Karpas-422 (cell line): ENCODE results near the gene ACTR3. TPM values are rescaled to one million over a fixed set of nuclear protein-coding genes. Genes with fewer than 3 reads are reported as not detected.

Experiments used
- DNase-seq: peaks from one replicate; pipeline ENCODE4 v3.0.0-alpha.2; 2015
- H2AFZ ChIP-seq: fragments of 200-600 bp; sonication (generic); 2 replicates; pipeline ENCODE4 v1.6.1; 2014; ENCODE audit warnings: antibody characterized with exemption, low read length, mixed read lengths
- H3K27ac ChIP-seq: fragments of 200-600 bp; sonication (generic); 2 replicates; pipeline ENCODE4 v1.5.1; 2014; ENCODE audit warnings: mild to moderate bottlenecking, low read length, moderate library complexity
- H3K27me3 ChIP-seq: fragments of 200-600 bp; sonication (generic); 2 replicates; pipeline ENCODE4 v1.6.1; 2014; ENCODE audit warnings: low read length, mixed read lengths
- H3K36me3 ChIP-seq: fragments of 200-600 bp; sonication (generic); 2 replicates; pipeline ENCODE4 v1.6.1; 2014; ENCODE audit warnings: low read length, mixed read lengths; ENCODE audit not compliant: insufficient read depth
- H3K4me1 ChIP-seq: fragments of 200-600 bp; sonication (generic); 2 replicates; pipeline ENCODE4 v1.6.1; 2014; ENCODE audit warnings: mild to moderate bottlenecking, low read length, mixed read lengths
- H3K4me2 ChIP-seq: fragments of 200-600 bp; sonication (generic); 2 replicates; pipeline ENCODE4 v1.6.1; 2014; ENCODE audit warnings: low read length, low read depth, mild to moderate bottlenecking; ENCODE audit not compliant: poor library complexity, severe bottlenecking
- H3K4me3 ChIP-seq: fragments of 200-600 bp; sonication (generic); 2 replicates; pipeline ENCODE4 v1.5.1; 2014; ENCODE audit warnings: mild to moderate bottlenecking, antibody characterized with exemption, low read length, mixed read lengths
- H3K79me2 ChIP-seq: fragments of 200-600 bp; sonication (generic); 2 replicates; pipeline ENCODE4 v1.6.1; 2014; ENCODE audit warnings: mild to moderate bottlenecking, low read length, mixed read lengths
- H3K9ac ChIP-seq: fragments of 200-600 bp; sonication (generic); 2 replicates; pipeline ENCODE4 v1.6.0; 2014; ENCODE audit warnings: low read length
- H3K9me2 ChIP-seq: fragments of 200-600 bp; sonication (generic), shearing (Covaris generic); replicated peaks from 2 replicates; pipeline ENCODE4 v1.6.0; 2014; ENCODE audit warnings: mild to moderate bottlenecking, low read length, moderate library complexity; ENCODE audit not compliant: insufficient read depth
- H3K9me3 ChIP-seq: fragments of 300-700, 200-600 bp; sonication (generic); 2 replicates; pipeline ENCODE4 v1.6.1; 2014; ENCODE audit warnings: low read length, mixed read lengths
- H4K20me1 ChIP-seq: fragments of 200-600 bp; sonication (generic); 2 replicates; pipeline ENCODE4 v1.6.1; 2014; ENCODE audit warnings: mild to moderate bottlenecking, antibody characterized with exemption, low read length, low read depth; ENCODE audit not compliant: insufficient read depth
- total RNA-seq: library from RNA; depleted of rRNA; stranded (reverse); fragments of >200 nt; shearing (Covaris generic); gene quantifications from 2 replicates; pipeline ENCODE4 v1.2.3, GENCODE V29; 2014; ENCODE audit warnings: low replicate concordance

Gene ACTR3
- total RNA-seq, 1 experiment from 2014 or later, result 259 TPM

DNA sequence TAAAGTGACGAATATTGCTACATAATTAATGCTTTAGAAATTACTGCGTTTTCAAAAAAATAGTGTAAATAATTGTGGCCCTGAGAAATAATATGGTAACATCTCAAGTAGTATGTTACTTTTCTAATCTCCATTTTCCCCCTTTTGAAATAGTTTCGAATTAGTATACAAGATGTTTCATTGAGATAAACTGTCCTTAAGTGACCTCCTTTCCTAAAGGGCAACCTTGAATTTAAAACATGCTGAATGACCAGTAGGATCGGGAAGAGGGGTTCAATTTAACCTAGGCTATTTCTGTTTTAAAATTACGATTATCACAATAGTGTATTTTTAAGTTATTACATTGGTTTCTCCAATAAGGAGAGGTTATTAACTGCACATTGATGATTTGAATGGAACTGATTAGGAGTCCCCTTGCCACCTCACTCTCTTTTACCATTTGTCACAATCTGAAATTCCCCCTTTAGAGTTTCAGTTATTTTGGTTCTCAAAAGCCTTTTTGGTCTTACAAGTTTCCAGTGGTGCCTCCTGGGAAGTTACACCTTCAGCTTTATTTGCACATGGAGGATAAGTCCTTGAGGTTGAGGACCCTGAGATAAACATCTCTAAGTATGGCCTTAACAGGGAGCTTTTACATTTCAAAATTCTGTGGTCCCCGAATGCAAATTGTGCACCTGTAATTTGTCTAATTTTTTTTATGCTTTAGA, 2.3 kb downstream of the ACTR3 start:
- DNase-seq, result no peak
- Histone ChIP-seq H3K27me3 (no peaks in the 10 kb centered on the region), H3K9me3 (no peaks in the 10 kb centered on the region), H3K4me3 (peak overlapping the region; percentile 86), H3K4me1 (peaks cover 75% of the 10 kb centered on the region), H3K79me2 (peaks cover 86% of the 10 kb centered on the region), H2AFZ (no peak overlapping the region), H3K27ac (peak overlapping the region; percentile 94), H3K4me2 (peak overlapping the region; percentile 94), H3K9me2 (no peaks in the 10 kb centered on the region), H3K36me3 (peaks cover 38% of the 10 kb centered on the region; the same call in 1 of the 2 replicates), H3K9ac (peak overlapping the region; percentile 97), H4K20me1 (peaks cover 46% of the 10 kb centered on the region)

DNA sequence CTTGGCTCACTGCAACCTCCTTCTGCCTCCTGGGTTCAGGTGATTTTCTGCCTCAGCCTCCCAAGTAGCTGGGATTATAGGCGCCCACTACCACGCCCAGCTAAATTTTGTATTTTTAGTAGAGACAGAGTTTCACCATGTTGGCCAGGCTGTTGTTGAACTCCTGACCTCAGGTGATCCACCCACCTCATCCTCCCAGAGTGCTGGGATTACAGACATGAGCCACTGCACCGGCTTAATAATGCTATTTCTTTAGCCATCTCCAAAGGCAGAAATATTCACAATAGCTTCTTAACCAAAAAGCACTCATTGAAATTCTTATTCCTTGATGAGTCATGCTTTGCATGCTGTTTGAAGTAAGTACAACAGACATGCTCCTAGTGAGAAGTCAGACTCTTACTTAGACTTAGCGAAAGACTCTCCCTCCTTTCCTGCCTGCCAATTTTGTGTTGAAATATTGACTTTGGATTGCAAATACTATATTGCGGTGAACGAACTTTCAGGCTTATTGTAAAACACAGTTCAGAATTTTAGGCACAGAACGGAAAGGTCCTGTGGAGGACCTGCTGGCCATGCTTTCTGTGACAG, 4.4 kb downstream of the ACTR3 start:
- H3K9ac ChIP-seq, result peak overlapping the region; percentile 25
- H3K27ac ChIP-seq, result peak overlapping the region; percentile 59
- peaks cover 57% of the 10 kb centered on the region for H4K20me1 ChIP-seq
- peaks cover 77% of the 10 kb centered on the region for H3K4me1 ChIP-seq
- peak overlapping the region; percentile 94 for H3K4me2 ChIP-seq
- peaks cover 38% of the 10 kb centered on the region; the same call in 1 of the 2 replicates for H3K36me3 ChIP-seq
- no peaks in the 10 kb centered on the region for H3K9me3 ChIP-seq
- DNase-seq, result no peak
- no peak overlapping the region for H2AFZ ChIP-seq
- no peaks in the 10 kb centered on the region for H3K9me2 ChIP-seq
- peak overlapping the region; percentile 86 for H3K4me3 ChIP-seq
- peaks cover 96% of the 10 kb centered on the region for H3K79me2 ChIP-seq
- H3K27me3 ChIP-seq, result no peaks in the 10 kb centered on the region

DNA sequence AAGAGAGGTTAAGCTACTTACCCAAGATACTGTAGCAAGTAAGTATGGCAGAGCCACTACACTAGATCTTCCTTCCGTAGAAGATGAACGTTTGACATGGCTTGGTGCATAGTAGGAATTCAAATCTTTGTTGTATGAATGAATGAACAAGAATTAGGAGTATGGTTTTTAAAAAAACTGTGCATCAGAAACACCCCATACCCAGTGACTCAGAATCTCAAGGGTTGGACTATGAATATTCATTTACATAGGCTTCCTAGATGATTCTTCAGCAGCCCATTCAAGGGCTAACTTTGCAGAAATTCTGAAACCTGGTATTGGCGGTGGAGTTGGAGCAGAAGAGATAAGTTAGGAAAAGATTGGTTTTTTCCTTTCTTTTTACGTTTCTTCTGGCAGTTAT, 5.4 kb downstream of the ACTR3 start:
- Histone ChIP-seq H3K4me1 (peaks cover 88% of the 10 kb centered on the region), H3K9me3 (no peaks in the 10 kb centered on the region), H3K36me3 (peaks cover 46% of the 10 kb centered on the region; the same call in 1 of the 2 replicates), H3K79me2 (peaks cover 100% of the 10 kb centered on the region), H4K20me1 (peaks cover 68% of the 10 kb centered on the region), H3K27ac (peak overlapping the region; percentile 59), H3K9me2 (no peaks in the 10 kb centered on the region), H3K4me2 (peak overlapping the region; percentile 94), H3K4me3 (peak overlapping the region; percentile 9; the same call in 1 of the 2 replicates), H3K27me3 (no peaks in the 10 kb centered on the region), H2AFZ (no peak overlapping the region), H3K9ac (no peak overlapping the region)
- DNase-seq, result no peak

DNA sequence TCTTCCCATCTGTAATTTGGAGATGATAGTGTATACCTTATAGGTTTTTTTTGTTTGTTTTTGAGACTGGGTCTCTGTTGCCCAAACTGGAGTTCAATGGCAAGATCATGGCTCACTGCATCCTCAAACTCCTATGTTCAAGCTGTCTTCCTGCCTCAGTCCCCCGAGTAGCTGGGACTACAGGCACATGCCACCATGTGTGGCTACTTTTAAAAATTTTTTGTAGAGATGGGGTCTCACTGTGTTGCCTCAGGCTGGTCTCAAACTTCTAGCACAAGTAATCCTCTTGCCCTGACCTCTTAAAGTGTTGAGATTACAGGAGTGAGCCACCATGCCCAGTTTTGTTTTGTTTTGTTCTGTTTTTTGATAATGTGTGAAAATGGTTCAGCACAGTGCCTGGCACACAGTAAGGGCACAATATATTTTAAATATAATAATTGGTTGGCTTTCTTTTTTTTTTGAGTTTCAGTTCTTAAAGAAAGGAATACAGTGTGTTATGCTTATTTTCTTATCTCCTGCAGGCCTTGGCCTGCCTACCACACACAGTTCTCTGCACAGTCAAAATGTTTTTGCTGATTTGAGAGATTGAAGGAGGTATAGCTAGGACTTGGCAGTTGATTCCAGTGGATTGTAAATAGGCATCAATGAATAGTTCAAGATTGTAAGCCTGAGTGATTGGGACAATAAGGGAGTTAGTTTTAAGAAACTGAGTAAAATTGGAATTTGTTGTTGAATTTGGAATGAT, 6.1 kb downstream of the ACTR3 start:
- H3K9me2 ChIP-seq, result no peaks in the 10 kb centered on the region
- peaks cover 75% of the 10 kb centered on the region for H4K20me1 ChIP-seq
- H3K27me3 ChIP-seq, result no peaks in the 10 kb centered on the region
- peak overlapping the region; percentile 9; the same call in 1 of the 2 replicates for H3K4me3 ChIP-seq
- H3K79me2 ChIP-seq, result peaks cover 100% of the 10 kb centered on the region
- H3K27ac ChIP-seq, result peak overlapping the region; percentile 59
- peaks cover 95% of the 10 kb centered on the region for H3K4me1 ChIP-seq
- peak overlapping the region; percentile 7; the same call in 1 of the 2 replicates for H3K9ac ChIP-seq
- peak overlapping the region; percentile 94 for H3K4me2 ChIP-seq
- H3K36me3 ChIP-seq, result peaks cover 49% of the 10 kb centered on the region; the same call in 1 of the 2 replicates
- DNase-seq, result no peak
- no peak overlapping the region for H2AFZ ChIP-seq
- no peaks in the 10 kb centered on the region for H3K9me3 ChIP-seq

DNA sequence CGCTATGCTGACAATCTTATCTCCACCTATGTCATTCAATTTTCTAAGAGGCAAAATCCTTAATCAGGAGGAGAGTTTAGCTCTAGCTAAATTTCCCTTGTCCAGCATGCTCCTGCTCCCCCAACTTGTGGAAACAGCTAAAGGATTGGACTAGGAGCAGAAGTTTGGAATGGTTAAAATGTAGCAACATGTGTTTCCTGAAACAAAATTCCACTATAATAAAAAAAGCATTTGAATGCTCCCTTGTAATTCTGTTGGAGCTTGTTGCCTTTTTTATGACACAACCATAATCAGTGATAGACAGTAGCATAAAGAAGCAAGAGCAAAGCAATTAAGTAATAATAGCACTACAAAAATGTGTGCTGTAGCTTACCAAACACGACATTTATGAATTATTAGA, 6.9 kb downstream of the ACTR3 start:
- H4K20me1 ChIP-seq, result peaks cover 78% of the 10 kb centered on the region
- H3K9me3 ChIP-seq, result no peaks in the 10 kb centered on the region
- H3K79me2 ChIP-seq, result peaks cover 100% of the 10 kb centered on the region
- H3K27ac ChIP-seq, result no peak overlapping the region
- peaks cover 49% of the 10 kb centered on the region; the same call in 1 of the 2 replicates for H3K36me3 ChIP-seq
- no peak overlapping the region for H3K9ac ChIP-seq
- H3K4me1 ChIP-seq, result peaks cover 100% of the 10 kb centered on the region
- H3K9me2 ChIP-seq, result no peaks in the 10 kb centered on the region
- peak overlapping the region; percentile 0; the same call in 1 of the 2 replicates for H3K4me3 ChIP-seq
- no peak overlapping the region for H2AFZ ChIP-seq
- H3K4me2 ChIP-seq, result peak overlapping the region; percentile 94
- DNase-seq, result no peak
- H3K27me3 ChIP-seq, result no peaks in the 10 kb centered on the region

DNA sequence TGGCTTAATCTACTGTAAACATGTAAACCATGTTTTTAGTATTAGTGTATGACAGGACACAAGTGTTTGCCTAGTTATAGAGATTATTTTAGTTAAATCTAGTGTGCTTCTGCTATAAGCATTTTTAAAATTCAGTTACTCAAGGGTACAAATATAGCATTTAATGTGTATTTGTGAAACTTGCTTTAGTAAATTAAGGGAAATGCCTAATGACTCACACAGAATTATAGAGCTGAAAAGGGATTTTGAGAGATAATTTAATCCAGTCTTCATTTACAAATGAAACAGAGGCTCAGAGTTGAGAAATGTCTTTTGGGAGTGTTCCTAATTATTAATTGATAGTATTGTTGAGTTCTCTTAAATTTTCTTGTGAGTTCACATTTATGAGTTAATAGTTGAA, 8.2 kb downstream of the ACTR3 start:
- H3K4me2 ChIP-seq, result peak overlapping the region; percentile 94
- no peaks in the 10 kb centered on the region for H3K9me3 ChIP-seq
- no peak overlapping the region for H2AFZ ChIP-seq
- no peaks in the 10 kb centered on the region for H3K9me2 ChIP-seq
- no peak for DNase-seq
- peaks cover 71% of the 10 kb centered on the region for H4K20me1 ChIP-seq
- H3K36me3 ChIP-seq, result peaks cover 43% of the 10 kb centered on the region; the same call in 1 of the 2 replicates
- peaks cover 100% of the 10 kb centered on the region for H3K79me2 ChIP-seq
- peaks cover 91% of the 10 kb centered on the region for H3K4me1 ChIP-seq
- H3K9ac ChIP-seq, result 0 out of 2 replicates have a peak overlapping the region, but pooled peaks have one; percentile 4
- H3K27ac ChIP-seq, result peak overlapping the region; percentile 40
- H3K27me3 ChIP-seq, result no peaks in the 10 kb centered on the region
- H3K4me3 ChIP-seq, result no peak overlapping the region; the same call in 1 of the 2 replicates

DNA sequence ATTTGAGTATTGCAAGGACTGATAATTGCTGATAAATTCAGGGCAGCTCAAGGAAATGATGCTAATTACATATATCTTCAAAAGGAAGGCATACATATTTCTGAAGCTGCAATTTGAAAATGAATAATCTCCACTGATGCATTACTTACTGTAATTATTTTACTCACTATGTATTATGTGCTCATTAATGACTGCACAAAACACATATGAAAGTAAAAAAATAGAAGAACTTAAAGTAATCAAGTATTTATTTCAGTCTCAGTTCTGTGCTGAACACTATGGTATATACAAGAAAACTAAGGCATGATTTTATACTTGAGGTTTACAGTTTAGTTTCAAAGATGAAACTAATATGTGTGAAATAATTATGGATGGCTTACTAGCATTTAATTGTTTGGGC, 9.3 kb downstream of the ACTR3 start:
- Histone ChIP-seq H3K4me3 (no peak overlapping the region), H3K9ac (no peak overlapping the region), H4K20me1 (peaks cover 68% of the 10 kb centered on the region), H3K9me3 (no peaks in the 10 kb centered on the region), H3K36me3 (peaks cover 38% of the 10 kb centered on the region; the same call in 1 of the 2 replicates), H3K9me2 (no peaks in the 10 kb centered on the region), H3K79me2 (peaks cover 100% of the 10 kb centered on the region), H2AFZ (no peak overlapping the region), H3K4me2 (peak overlapping the region; percentile 94), H3K4me1 (peaks cover 80% of the 10 kb centered on the region), H3K27ac (peak overlapping the region; percentile 40; the same call in 1 of the 2 replicates), H3K27me3 (no peaks in the 10 kb centered on the region)
- DNase-seq, result no peak

DNA sequence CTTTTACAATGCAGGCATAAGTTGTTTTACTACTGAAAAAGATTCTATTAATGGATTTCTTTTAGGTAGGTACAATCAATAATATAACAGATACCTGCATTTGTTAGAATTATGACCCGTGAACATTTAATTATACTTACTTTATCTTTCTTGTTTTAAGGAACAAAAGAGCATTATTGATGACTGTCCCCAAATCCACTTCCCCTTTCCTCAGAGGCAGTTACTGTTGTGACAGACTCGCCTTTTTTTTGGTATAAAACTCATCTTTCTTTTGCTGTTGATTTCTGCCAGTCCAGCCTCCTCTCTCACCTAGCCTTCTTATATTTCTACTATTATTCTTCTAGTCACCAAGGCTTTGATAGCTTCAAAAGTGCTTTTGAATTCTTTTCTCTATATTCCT, 12.1 kb downstream of the ACTR3 start:
- Histone ChIP-seq H3K9me2 (no peaks in the 10 kb centered on the region), H4K20me1 (peaks cover 43% of the 10 kb centered on the region), H3K4me3 (no peak overlapping the region), H3K27ac (peak overlapping the region; percentile 38), H3K4me1 (peaks cover 56% of the 10 kb centered on the region), H3K9ac (no peak overlapping the region), H3K36me3 (peaks cover 24% of the 10 kb centered on the region; the same call in 1 of the 2 replicates), H2AFZ (no peak overlapping the region), H3K27me3 (no peaks in the 10 kb centered on the region), H3K4me2 (peak overlapping the region; percentile 8), H3K79me2 (peaks cover 100% of the 10 kb centered on the region), H3K9me3 (no peaks in the 10 kb centered on the region)
- DNase-seq, result peak; percentile 66
